ENCODE measurements around the gene BTRC.
"Not testable (repeated sequence)": the region's sequence is repeated elsewhere in the genome, so short reads cannot be mapped to it uniquely, and the experiment has no call there.

The BTRC gene

DNA sequence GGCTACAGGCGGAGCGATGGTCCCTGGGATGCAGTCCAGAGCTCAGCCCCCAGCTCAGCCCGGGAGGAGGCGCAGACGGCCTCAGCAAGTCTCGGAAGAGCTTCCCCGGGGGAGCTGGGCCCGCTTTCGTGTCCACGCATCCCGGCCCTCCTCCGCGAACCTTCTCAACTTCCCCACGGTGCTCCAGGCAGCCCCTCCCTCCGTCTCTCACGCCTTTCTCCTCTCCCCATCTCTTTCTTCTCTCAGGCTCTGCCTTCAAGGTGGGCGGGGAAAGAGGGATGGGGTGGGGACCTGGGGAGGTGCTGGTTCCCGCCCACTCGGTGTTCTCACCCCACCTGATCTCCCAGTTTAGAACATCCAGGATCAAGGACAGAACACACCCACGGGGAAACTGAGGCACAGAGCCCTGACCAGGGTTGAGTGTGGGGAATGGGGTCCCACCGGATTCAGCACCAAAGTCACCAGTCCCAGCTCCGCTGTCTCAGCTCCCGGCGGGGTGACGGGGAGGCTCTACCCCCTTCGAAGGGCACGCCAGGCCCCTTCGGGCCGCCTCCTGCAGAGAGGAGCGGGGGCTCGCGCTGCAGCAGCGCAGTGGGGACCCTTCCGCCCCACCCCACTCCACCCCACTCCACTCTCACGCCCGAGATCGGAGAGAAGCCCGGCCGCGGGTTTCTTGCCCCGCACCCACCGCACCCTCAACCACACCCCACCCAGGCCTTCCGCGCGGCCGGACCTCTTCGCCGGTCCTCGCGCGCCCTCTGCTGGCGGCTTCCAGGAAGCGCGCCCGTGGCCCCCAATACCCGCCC, 215.9 kb downstream of the BTRC start:
- peak; percentile 90 for DNase-seq

GRCh38 chr10:101570428-101571270, 216.7 kb downstream of the BTRC start:
- DNase-seq = no peak

- DNase-seq = no peak
Observed at GRCh38 chr10:101571271-101571925, 217.4 kb downstream of the BTRC start.

DNA sequence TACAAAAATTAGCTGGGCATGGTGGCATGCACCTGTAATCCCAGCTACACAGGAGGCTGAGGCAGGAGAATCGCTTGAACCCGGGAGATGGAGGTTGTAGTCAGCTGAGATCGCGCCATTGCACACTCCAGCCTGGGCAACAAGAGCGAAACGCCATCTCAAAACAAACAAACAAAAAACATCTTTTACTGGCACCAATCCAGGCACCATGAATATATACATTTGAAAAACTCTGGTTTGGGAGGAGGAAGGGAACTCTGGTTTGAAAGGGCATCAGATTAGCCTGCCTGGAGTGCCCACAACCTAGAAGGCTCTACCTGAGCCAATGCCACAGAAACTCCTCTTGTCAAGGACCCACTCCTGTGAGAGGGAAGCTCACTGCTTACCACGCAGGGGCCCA, 218.2 kb downstream of the BTRC start:
- DNase-seq = no peak

- DNase-seq = no peak
Observed at GRCh38 chr10:101572785-101573184, 218.8 kb downstream of the BTRC start.

DNA sequence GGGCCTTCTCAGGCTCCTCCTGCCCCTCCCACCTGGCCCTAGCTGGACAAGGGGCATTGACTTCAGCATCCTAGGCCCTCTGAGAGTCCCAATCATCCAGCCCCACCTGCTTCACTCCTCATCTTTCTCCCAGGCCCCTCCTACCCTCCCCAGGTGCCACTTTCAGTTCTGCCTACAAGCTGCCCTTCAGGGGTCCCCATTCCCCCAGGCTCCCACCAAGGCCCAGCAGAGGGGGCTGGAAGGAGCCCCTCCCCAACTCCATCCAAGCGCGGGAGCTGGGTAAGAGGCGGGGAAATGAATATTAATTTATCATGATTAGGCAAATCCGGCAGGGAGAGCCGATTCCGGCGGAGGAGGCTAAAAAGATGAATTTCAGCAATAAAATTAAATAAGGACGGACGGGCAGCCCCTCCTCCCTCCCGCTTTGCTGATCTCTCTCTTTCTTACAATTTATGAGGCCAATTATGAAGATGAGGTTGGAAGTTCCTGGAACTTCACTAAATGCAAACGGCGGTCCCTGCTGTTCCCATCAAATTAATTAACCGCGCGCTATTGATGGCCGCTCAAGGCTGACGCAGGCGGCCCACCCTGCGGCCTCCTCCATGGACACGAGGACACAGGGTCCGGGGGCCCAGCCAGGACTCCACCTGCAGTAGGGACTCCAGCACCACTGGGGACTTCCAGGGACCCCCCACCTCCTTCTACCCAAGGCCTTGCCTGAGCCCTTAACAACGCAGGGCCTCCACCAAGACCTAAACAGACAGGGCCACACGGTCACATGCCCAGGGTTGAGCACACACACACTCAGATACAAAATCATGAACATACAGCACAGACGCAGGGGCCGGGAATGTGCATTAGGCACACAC, 220.2 kb downstream of the BTRC start:
- no peak for DNase-seq

- no peak for DNase-seq
Observed at GRCh38 chr10:101575091-101575490, 221.1 kb downstream of the BTRC start.

DNA sequence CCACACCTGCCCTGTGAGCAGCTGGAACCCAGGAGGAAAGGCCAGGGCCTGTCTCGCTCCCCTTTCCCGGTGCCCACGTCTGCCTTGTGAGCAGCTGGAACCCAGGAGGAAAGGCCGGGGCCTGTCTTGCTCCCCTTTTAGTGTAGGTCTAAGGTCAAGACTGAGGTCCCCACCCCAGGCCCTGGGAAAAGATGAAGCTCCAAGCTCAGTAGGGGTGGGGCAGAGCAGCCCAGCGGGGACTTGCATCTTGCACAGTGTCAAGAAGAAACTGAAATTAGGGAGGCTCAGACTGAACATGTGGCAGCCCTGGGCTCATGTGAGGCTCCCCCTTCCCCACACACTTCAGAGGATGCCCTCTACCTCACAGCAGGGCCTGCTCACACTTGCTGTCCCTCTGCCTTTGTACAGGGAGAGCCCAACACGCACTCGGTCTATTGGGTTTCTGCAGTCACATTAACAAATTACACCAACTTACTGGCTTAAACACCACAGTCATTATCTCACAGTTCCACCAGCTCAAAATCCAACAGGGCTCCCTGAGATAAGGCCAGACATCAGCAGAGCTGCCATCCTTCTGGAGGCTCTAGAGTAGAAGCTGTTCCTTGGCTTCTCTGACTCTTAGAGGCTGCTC, 221.7 kb downstream of the BTRC start:
- DNase-seq = no peak

DNA sequence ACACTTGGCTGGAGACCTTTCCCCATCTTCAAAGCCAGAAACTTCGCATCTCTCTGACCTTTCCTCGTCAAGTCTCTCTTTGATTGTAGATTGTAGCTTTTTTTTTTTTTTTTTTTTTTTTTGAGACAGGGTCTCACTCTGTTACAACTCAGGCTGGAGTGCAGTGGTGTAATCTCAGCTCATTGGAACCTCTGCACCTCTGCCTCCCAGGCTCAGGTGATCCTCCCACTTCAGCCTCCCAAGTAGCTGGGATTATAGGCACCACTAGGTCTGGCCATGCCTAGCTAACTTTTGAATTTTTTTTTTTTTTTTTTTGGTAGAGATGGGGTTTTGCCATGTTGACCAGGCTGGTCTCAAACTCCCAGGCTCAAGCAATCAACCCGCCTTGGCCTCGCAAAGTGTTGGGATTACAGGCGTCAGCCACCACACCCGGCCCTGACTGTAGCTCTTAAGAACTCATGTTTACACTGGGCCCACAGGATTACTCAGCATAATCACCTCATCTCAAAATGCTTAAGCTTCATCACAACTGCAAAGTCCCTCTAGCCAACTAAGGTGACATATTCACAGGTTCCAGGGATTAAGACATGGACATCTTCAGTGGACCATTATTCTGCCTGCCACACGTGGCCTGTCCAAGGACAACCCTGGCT, 222.4 kb downstream of the BTRC start:
- no peak for DNase-seq

DNA sequence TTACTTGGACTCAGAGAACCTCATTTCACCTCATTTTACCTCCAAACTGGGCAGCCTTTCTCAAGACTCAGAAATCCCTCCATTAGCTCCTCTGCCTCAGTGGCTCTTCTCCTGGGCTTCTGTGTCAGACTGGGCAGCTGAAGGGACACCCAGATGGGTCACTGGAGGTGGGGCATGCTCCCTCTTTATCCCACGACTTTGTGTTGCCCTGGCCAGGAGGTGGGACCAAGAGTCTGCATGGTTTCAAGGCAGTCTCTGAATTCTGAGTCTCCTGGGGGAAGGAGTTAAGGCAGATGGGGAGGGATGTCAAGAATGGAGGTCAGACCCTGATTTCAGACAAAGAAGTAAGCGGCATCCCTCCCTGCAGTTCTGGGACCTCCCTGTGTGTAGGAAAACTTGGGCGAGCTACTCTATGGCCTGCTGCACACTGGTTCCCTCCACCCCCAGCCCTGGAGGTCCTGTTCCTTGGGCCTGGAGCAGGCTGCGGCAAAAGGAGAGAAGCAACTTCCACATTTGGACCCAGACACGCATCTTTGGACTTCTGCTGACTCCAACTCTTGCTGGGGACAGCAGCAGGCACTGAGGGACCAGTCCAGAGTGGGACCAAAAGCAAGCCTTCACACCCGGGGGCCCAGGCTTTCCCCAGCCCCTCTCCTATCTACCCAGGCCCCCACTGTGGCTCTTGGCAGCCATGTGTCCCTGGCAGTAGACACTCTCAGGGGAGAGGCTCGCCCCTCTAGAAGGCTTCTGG, 223.3 kb downstream of the BTRC start:
- DNase-seq = no peak

- no peak for DNase-seq
Observed at GRCh38 chr10:101578192-101578591, 224.2 kb downstream of the BTRC start.

GRCh38 chr10:101578803-101579515, 225.0 kb downstream of the BTRC start:
- DNase-seq = no peak

GRCh38 chr10:101579516-101579870, 225.5 kb downstream of the BTRC start:
- no peak for DNase-seq

DNA sequence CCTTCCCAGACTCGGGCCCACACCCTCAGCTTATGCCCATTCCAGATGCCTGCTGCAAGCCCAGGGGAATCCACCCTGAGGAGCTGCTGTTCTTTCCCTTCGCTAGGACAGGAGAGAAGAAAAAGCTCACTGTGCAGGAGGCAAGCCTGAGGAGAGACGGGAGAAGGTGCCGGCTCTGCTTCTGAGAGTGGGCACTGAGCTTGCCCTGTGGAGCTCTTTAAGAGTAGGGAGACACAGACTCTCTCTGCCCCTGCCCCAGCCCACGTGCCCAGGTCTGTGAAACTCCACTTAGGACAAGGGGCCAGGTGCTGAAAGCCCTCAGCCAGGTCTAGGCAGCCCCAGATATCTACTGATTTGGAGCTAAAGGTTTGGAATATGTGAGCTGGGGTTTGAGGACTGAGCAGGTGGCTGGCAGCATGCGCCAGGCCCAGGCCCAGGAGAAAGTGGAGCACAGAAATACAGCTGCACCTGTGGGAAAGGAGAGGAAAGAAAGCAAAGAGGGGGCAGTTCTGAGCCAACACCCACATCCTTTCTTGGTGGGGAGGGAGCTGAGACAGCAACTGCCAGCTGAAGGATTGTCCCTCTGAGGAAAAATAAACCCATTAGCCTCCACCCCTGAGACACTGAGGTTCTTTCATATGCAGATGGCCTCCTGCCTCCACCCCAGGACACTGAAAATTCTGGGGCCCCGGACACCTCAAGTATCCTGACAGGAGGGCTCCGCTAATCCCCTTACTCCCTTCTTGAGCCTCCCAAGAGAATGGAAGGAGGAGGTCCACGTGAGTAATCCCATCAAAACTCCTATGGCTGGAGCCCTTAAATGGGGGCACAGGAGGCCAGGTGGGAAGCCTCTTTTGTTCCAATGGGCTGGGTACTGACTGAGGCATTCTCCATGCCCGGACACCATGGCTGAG, 226.8 kb downstream of the BTRC start:
- no peak for DNase-seq

GRCh38 chr10:101585841-101586240, 231.9 kb downstream of the BTRC start:
- DNase-seq = no peak

GRCh38 chr10:101587725-101588653, 234.0 kb downstream of the BTRC start, which contains the start of the genes DPCD and POLL:
Gene DPCD (plus strand): TSS chr10:101588321. CDS start chr10:101588337, 16 bp downstream.
Gene POLL (minus strand): TSS chr10:101588257. CDS start chr10:101587360, 897 bp downstream.
- DNase-seq = peak; percentile 97

DNA sequence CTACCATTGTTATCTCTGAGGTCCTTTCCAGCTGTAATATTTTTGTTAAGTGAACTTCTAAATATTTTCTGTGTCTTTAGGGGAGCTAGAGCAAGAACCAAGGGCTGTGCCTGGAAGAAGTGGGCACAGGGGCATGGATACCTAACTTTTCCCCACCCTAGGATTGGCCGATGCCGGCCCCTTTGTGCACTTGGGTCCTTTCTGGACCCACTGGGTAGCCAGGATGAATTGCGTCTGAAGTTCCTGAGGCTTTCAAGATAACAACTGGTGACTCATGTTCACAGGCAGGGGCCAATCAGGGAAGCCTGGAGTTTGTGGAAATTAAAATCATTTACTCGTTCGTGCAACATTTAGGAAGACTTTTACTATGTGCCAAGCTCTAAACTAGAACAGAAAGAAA, 234.9 kb downstream of the BTRC start:
- DNase-seq = no peak

DNA sequence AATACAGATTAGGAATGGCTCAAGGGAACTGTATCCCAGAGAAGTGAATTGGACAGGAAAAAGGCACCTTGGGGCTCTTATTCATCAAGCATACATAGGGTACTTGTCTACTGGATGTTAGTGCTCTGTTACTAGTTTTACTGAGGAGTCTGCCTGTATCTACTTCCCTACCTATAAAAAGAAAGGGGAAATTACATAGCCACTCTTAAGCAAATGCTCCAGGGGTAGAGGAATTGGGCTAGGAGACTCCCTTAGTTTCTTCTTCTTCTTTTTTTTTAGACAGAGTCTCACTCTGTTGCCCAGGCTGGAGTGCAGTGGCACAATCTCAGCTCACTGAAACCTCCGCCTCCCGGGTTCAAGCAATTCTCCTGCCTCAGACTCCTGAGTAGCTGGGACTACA, 239.4 kb downstream of the BTRC start:
- DNase-seq = not testable (repeated sequence)

All from stimulated activated CD8-positive, alpha-beta memory T cell treated with anti-CD3 and anti-CD28 coated beads, Interleukin-4, amount 100 ng/mL, for 48 hours (primary cell).